ENCODE measurements around the gene CLEC4C. TPM values are rescaled to one million over a fixed set of nuclear protein-coding genes. Genes with fewer than 3 reads are reported as not detected.

The CLEC4C gene
- total and polyA plus RNA-seq, 2 of the 4 experiments (the other 2 are of a cell fraction) = not detected

GRCh38 chr12:7784701-7785100 lies 37.5 kb upstream of the CLEC4C start:
- ChIA-PET POLR2A (ENCODE audit: unreplicated experiment) (no interaction called here), CTCF (no interaction called here)
- dilution Hi-C loops (cut with HindIII; ENCODE audit: low sequenced_read_pairs, unreplicated experiment) (no loop called here), in situ Hi-C loops (cut with MboI; ENCODE audit: low sequenced_read_pairs) (no loop called here), intact Hi-C loops (cut with micrococcal nuclease) (no loop called here)
- Histone ChIP-seq H4K5ac (ENCODE audit: low read depth, low read length) (no peak overlapping the region), H3K27ac (ENCODE audit: insufficient read depth, low read length) (no peak overlapping the region), H2AFZ (replicated peaks; ENCODE audit: low read length, poor library complexity) (no peak overlapping the region), H3K36me3 (ENCODE audit: control insufficient read depth, insufficient read depth, low read length) (no peaks in the 10 kb centered on the region), H3K27me3 (ENCODE audit: control insufficient read depth, insufficient read depth, low read length) (peaks cover 7% of the 10 kb centered on the region), H2BK15ac (ENCODE audit: low read depth, low read length) (no peak overlapping the region), H2AK9ac (replicated peaks; ENCODE audit: low read depth, low read length, poor library complexity) (no peak overlapping the region), H3K4ac (ENCODE audit: low read depth, low read length) (no peak overlapping the region), H3K9me1 (ENCODE audit: insufficient read depth, low read length) (no peaks in the 10 kb centered on the region), H3K14ac (replicated peaks; ENCODE audit: low read depth, low read length) (no peak overlapping the region), H3K9me3 (ENCODE audit: control insufficient read depth, insufficient read depth, low read length) (no peaks in the 10 kb centered on the region), H3K9ac (ENCODE audit: low read depth, low read length) (no peak overlapping the region), H3K79me1 (ENCODE audit: low read depth in 1 of 2, low read length in 2 of 2) (no peaks in the 10 kb centered on the region), H3K4me2 (ENCODE audit: low read depth, low read length) (no peak overlapping the region), H2BK5ac (ENCODE audit: low read depth, low read length, poor library complexity, severe bottlenecking) (no peak overlapping the region), H4K8ac (ENCODE audit: low read depth in 2 of 2, low read length in 2 of 2) (no peak overlapping the region), H3K4me1 (ENCODE audit: control insufficient read depth, insufficient read depth, low read length) (no peaks in the 10 kb centered on the region), H3K23ac (ENCODE audit: low read depth, low read length) (no peak overlapping the region), H3K4me3 (ENCODE audit: insufficient read depth, low read depth, low read length) (no peak overlapping the region), H3K18ac (ENCODE audit: low read depth, low read length) (no peak overlapping the region), H2AK5ac (ENCODE audit: low read depth, low read length) (no peak overlapping the region), H3K56ac (ENCODE audit: extremely low read depth, insufficient read depth, low read length) (no peak overlapping the region), H2BK120ac (ENCODE audit: low read depth, low read length) (no peak overlapping the region), H2BK20ac (ENCODE audit: low read depth, low read length) (no peak overlapping the region), H4K20me1 (ENCODE audit: insufficient read depth, low read length) (no peaks in the 10 kb centered on the region), H4K91ac (ENCODE audit: insufficient read depth, low read depth, low read length) (no peak overlapping the region)
- BruUV-seq (replicated peaks) = no TSS peak
- no peak for ATAC-seq (ENCODE audit: low read depth)
- no peak for DNase-seq
- no CpG with 5 or more reads among the region's 2 CpGs for WGBS, 2 experiments (ENCODE audit: extremely low coverage in 2 of 2, insufficient read length in 1 of 2)
- TF ChIP-seq SMC3 (IDR thresholded peaks at IDR 0.05; ENCODE audit: low read depth, low read length) (no peak), ELK1 (IDR thresholded peaks at IDR 0.05; ENCODE audit: borderline replicate concordance, low read depth, low read length) (no peak), FOS (IDR thresholded peaks at IDR 0.05; ENCODE audit: low read depth, low read length) (no peak), BHLHE40 (IDR thresholded peaks at IDR 0.05; ENCODE audit: low read depth, low read length) (no peak), RAD21 (IDR thresholded peaks at IDR 0.05; ENCODE audit: low read length) (no peak), MAFK (IDR thresholded peaks at IDR 0.05; ENCODE audit: low read depth, low read length) (no peak), NFE2L2 (IDR thresholded peaks at IDR 0.05; ENCODE audit: low read depth, low read length) (no peak), CEBPB (IDR thresholded peaks at IDR 0.05; ENCODE audit: low read depth, low read length) (no peak)
- TF ChIP-seq, protein P1, sequence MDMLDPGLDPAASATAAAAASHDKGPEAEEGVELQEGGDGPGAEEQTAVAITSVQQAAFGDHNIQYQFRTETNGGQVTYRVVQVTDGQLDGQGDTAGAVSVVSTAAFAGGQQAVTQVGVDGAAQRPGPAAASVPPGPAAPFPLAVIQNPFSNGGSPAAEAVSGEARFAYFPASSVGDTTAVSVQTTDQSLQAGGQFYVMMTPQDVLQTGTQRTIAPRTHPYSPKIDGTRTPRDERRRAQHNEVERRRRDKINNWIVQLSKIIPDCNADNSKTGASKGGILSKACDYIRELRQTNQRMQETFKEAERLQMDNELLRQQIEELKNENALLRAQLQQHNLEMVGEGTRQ (IDR thresholded peaks at IDR 0.05; ENCODE audit: low read depth, low read length) = no peak

All from IMR-90 (cell line).